ENCODE data around the gene MGAT5. TPM values are rescaled to one million over a fixed set of nuclear protein-coding genes. Genes with fewer than 3 reads are reported as not detected.

MGAT5 gene
- total and polyA plus RNA-seq, 7 experiments from 2014 or later: 5.3 to 48.0 (median 40.0) TPM

DNA sequence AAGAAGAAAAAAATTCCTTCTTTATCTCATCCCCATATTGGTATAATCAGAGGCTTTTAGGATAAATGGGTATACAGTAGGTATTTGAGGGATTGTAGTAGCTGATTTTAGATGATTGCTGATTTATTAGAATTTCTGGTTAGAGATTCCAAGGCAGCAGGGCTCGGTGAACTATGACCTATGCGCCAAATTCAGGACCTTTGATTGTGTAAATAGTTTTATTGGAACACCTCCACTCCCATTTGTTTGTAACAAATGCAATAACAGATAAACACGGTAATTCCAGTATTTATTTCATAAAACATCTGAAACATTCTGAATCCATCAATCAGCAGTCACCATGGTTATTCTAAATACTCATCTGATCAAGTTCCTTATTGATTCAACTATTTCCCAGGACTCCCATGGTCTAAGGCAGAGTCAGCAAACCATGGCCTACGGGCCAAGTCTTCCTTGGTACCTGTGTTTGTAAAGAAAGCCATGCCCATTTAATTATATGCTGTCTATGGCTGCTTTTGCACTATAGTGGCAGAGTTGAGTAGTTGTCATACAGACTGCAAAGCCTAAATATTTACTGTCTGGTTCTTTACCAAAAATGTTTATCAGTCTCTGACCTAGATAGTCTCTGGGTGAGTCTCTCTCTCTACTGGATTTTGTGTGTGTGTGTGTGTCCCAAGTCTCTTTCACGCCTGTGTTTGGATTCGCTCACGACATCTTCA, 4.3 kb downstream of the MGAT5 start:
- peaks cover 0 to 37% (median 14%) of the 10 kb centered on the region in 5 donors for H3K36me3 Mint-ChIP-seq
- H3K36me3 ChIP-seq (ENCODE audit: control insufficient read depth in 2 of 3, insufficient read depth in 3 of 3, low read length in 3 of 3): no peaks in the 10 kb centered on the region
- intact Hi-C loops (cut with micrococcal nuclease): loop anchor here (1.0 to 10.0 kb wide), 9 partner anchors 13 to 1487 kb away; partner anchors contain the start of gene UBXN4 (in 1 of the 2)
- no peaks in the 10 kb centered on the region for H3K27me3 Mint-ChIP-seq
- peak overlapping the region; percentile 46 to 85 (median 73) for H3K4me3 Mint-ChIP-seq
- peaks cover 59 to 99% (median 96%) of the 10 kb centered on the region in 7 donors for H3K4me1 Mint-ChIP-seq
- DNase-seq: no peak
- no peaks in the 10 kb centered on the region for H3K27me3 ChIP-seq (ENCODE audit: control insufficient read depth in 2 of 2, insufficient read depth in 2 of 2, low read length in 2 of 2)
- H3K4me3 ChIP-seq (ENCODE audit: low read length): peak overlapping the region; percentile 6
- H3K9me3 Mint-ChIP-seq: no peaks in the 10 kb centered on the region
- peaks cover 33 to 81% of the 10 kb centered on the region in 2 donors for H3K4me1 ChIP-seq (ENCODE audit: control insufficient read depth in 2 of 2, insufficient read depth in 2 of 2, low read length in 2 of 2)
- ATAC-seq: peak; percentile 54
- H3K27ac Mint-ChIP-seq: peak overlapping the region; percentile 77 to 94 (median 92)
- ChIA-PET POLR2A (interaction anchor here (1.0 kb wide), 1 partner anchor 23 kb away, joined by 3 read pairs; no protein-coding TSS in a partner anchor), CTCF (interaction anchor here (1.7 kb wide), 1 partner anchor 50 kb away, joined by 4 read pairs; no protein-coding TSS in a partner anchor)
- H3K9me3 ChIP-seq (ENCODE audit: control insufficient read depth in 2 of 3, low read length in 3 of 3): no peaks in the 10 kb centered on the region
- peak overlapping the region; percentile 27 for H3K27ac ChIP-seq (ENCODE audit: low read depth, low read length)

DNA sequence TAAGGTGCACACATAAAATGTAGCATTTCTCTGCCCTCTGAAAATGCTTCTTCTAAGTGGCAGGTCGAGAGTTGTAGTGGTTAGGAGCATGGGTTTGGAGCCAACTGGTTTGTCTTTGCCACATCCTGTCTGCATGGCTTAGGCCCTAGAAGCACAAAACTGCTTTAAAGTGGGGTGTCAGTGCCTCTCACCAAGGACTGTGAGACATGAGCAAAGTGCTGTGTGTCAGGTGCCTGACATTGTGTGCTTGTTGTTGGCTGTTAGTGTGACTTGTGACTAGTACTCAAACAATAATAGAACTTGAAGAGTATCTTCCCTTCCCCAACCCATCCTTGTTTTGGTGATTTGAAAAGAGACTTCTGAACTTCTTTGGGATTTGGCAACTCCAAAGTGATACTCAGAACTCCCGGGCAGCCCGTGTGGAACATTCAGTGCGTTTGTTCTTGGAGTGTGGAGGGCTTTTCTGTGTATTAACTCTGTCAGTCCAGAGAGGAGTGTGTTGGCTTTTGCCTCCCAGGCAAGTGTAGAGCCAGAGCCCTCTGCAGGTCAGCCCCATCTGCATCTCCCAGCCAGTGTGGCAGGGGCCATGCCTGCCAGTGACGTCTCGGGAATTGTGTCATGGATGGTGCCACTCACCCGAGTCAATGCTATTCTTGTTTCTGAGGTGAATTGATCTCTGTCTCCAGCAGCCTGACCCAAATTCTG, 5.0 kb downstream of the MGAT5 start:
- Mint-ChIP-seq H3K27me3 (no peaks in the 10 kb centered on the region), H3K27ac (peak overlapping the region; percentile 77 to 94 (median 92)), H3K36me3 (peaks cover 0 to 30% (median 12%) of the 10 kb centered on the region in 5 donors), H3K9me3 (no peaks in the 10 kb centered on the region), H3K4me1 (peaks cover 58 to 96% (median 93%) of the 10 kb centered on the region in 7 donors), H3K4me3 (peak overlapping the region; percentile 46 to 85 (median 73))
- H3K4me1 ChIP-seq (ENCODE audit: control insufficient read depth in 2 of 2, insufficient read depth in 2 of 2, low read length in 2 of 2): peaks cover 27 to 76% of the 10 kb centered on the region in 2 donors
- DNase-seq: peak in 7 of 9 donors; percentile 54 to 80 (median 76)
- POLR2A ChIA-PET: no interaction called here
- H3K27me3 ChIP-seq (ENCODE audit: control insufficient read depth in 2 of 2, insufficient read depth in 2 of 2, low read length in 2 of 2): no peaks in the 10 kb centered on the region
- CTCF ChIA-PET: no interaction called here
- peak; percentile 91 for ATAC-seq
- peak overlapping the region; percentile 27 for H3K27ac ChIP-seq (ENCODE audit: low read depth, low read length)
- intact Hi-C loops (cut with micrococcal nuclease): loop anchor here (1.0 to 10.0 kb wide), 8 partner anchors 14 to 1486 kb away; partner anchors contain the start of gene UBXN4 (in 1 of the 2)
- H3K9me3 ChIP-seq (ENCODE audit: control insufficient read depth in 2 of 3, low read length in 3 of 3): no peaks in the 10 kb centered on the region
- H3K4me3 ChIP-seq (ENCODE audit: low read length): peak overlapping the region; percentile 3
- no peaks in the 10 kb centered on the region for H3K36me3 ChIP-seq (ENCODE audit: control insufficient read depth in 2 of 3, insufficient read depth in 3 of 3, low read length in 3 of 3)

DNA sequence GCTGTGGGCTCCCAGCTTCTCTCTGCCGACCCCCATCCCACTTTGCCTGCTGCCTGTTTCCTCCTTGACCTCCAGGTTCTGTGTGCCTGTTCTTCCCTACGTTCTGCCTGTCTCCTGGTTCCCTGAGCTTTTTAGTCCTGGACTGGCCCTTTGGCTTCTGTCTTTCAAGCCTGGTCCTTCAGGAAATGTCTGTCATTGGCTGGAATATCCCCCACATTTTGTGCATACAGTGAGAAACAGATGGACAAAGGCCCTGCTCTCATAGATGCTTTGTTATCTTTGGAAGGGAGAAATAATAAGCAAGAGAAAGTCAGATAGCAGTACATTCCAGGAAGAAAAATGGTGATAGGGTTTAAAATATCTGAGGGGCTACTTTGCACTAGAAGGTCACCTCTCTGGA, 5.7 kb downstream of the MGAT5 start:
- CTCF ChIA-PET: interaction anchor here (1.0 kb wide), 1 partner anchor 17 kb away, joined by 3 read pairs; no protein-coding TSS in a partner anchor

DNA sequence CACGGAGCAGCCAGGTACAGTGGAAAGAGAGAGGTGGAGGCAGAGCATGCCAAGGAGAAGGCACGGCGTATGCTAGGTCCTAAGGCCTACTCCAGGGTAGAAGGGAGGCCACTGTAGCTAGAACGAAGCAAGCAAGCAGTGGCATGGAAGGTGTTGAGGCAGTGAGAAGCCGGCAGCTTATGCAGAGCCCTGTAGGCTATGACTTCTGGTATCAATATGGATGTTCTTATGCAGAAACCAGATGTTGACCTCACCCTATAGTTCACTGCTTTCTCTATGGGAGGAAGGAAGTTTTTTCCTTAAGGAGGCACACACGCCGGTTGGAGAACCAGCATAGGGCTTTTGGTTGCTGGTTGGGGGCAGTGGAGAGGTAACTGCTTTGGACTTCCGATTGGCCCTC, 6.1 kb downstream of the MGAT5 start:
- H3K27ac Mint-ChIP-seq: peak overlapping the region in 8 of 9 donors; percentile 56 to 94 (median 88)
- no peak overlapping the region for H3K27ac ChIP-seq (ENCODE audit: low read depth, low read length)
- no peak overlapping the region for H3K4me3 ChIP-seq (ENCODE audit: low read length)
- ChIA-PET POLR2A (interaction anchor here (0.6 to 1.6 kb wide), 3 partner anchors 23 to 149 kb away, joined by 3 read pairs; no protein-coding TSS in a partner anchor), CTCF (interaction anchor here (0.7 to 1.0 kb wide), 2 partner anchors 17 to 62 kb away, joined by 3 to 4 read pairs; no protein-coding TSS in a partner anchor)
- H3K9me3 ChIP-seq (ENCODE audit: control insufficient read depth in 2 of 3, low read length in 3 of 3): no peaks in the 10 kb centered on the region
- DNase-seq (no peak), ATAC-seq (no peak)
- H3K27me3 ChIP-seq (ENCODE audit: control insufficient read depth in 2 of 2, insufficient read depth in 2 of 2, low read length in 2 of 2): no peaks in the 10 kb centered on the region
- H3K4me3 Mint-ChIP-seq: peak overlapping the region in 9 of 10 donors; percentile 33 to 76 (median 51)
- H3K4me1 Mint-ChIP-seq: peaks cover 49 to 85% (median 82%) of the 10 kb centered on the region in 7 donors
- peaks cover 27 to 71% of the 10 kb centered on the region in 2 donors for H3K4me1 ChIP-seq (ENCODE audit: control insufficient read depth in 2 of 2, insufficient read depth in 2 of 2, low read length in 2 of 2)
- H3K27me3 Mint-ChIP-seq: no peaks in the 10 kb centered on the region
- intact Hi-C loops (cut with micrococcal nuclease): loop anchor here (2.0 to 10.0 kb wide), 5 partner anchors 31 to 1485 kb away; partner anchors contain the start of gene UBXN4 (in 1 of the 2)
- no peaks in the 10 kb centered on the region for H3K36me3 ChIP-seq (ENCODE audit: control insufficient read depth in 2 of 3, insufficient read depth in 3 of 3, low read length in 3 of 3)
- H3K9me3 Mint-ChIP-seq: no peaks in the 10 kb centered on the region
- peaks cover 0 to 19% (median 5%) of the 10 kb centered on the region in 5 donors for H3K36me3 Mint-ChIP-seq

More for the DNA sequence above, 5.7 kb downstream of the MGAT5 start:
- no peaks in the 10 kb centered on the region for H3K9me3 ChIP-seq (ENCODE audit: control insufficient read depth in 2 of 3, low read length in 3 of 3)
- Mint-ChIP-seq H3K9me3 (no peaks in the 10 kb centered on the region), H3K4me1 (peaks cover 53 to 89% (median 86%) of the 10 kb centered on the region in 7 donors), H3K36me3 (peaks cover 0 to 23% (median 9%) of the 10 kb centered on the region in 5 donors), H3K27ac (peak overlapping the region in 8 of 9 donors; percentile 56 to 94 (median 88)), H3K27me3 (no peaks in the 10 kb centered on the region), H3K4me3 (peak overlapping the region in 9 of 10 donors; percentile 2 to 76 (median 51))
- no peak for ATAC-seq
- DNase-seq: no peak
- no peak overlapping the region for H3K4me3 ChIP-seq (ENCODE audit: low read length)
- peaks cover 27 to 71% of the 10 kb centered on the region in 2 donors for H3K4me1 ChIP-seq (ENCODE audit: control insufficient read depth in 2 of 2, insufficient read depth in 2 of 2, low read length in 2 of 2)
- H3K27ac ChIP-seq (ENCODE audit: low read depth, low read length): no peak overlapping the region
- no peaks in the 10 kb centered on the region for H3K36me3 ChIP-seq (ENCODE audit: control insufficient read depth in 2 of 3, insufficient read depth in 3 of 3, low read length in 3 of 3)
- intact Hi-C loops (cut with micrococcal nuclease): loop anchor here (2.0 to 10.0 kb wide), 4 partner anchors 31 to 1485 kb away; partner anchors contain the start of gene UBXN4 (in 1 of the 2)
- no peaks in the 10 kb centered on the region for H3K27me3 ChIP-seq (ENCODE audit: control insufficient read depth in 2 of 2, insufficient read depth in 2 of 2, low read length in 2 of 2)
- POLR2A ChIA-PET: interaction anchor here (1.3 kb wide), 1 partner anchor 140 kb away, joined by 3 read pairs; no protein-coding TSS in a partner anchor

DNA sequence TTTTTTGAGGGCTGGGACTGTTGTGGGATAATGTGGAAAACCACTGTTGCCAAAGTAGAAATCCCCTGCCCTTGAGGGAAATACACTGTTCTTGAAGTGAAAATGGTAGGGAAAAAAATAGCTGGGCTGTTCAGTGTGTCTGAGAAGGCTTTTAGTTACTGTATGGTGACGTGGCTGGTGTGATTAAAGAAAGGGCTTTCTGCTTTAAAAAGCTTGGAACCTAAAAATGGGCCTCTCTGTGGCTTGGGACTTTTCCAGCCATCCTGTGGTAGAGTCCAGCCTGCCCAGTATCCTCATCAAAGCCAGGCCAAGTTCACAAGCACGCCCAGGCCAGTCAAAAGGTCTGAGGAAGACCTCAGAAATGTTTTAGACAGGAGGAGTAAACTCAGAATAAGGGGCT, 6.8 kb downstream of the MGAT5 start:
- Mint-ChIP-seq H3K9me3 (no peaks in the 10 kb centered on the region), H3K4me1 (peaks cover 46 to 83% (median 77%) of the 10 kb centered on the region in 7 donors), H3K36me3 (peaks cover 0 to 14% (median 3%) of the 10 kb centered on the region in 5 donors), H3K27ac (peak overlapping the region in 6 of 9 donors; percentile 56 to 94 (median 86)), H3K4me3 (peak overlapping the region in 5 of 10 donors; percentile 2 to 76 (median 51)), H3K27me3 (no peaks in the 10 kb centered on the region)
- no peak overlapping the region for H3K4me3 ChIP-seq (ENCODE audit: low read length)
- no peaks in the 10 kb centered on the region for H3K9me3 ChIP-seq (ENCODE audit: control insufficient read depth in 2 of 3, low read length in 3 of 3)
- peaks cover 27 to 68% of the 10 kb centered on the region in 2 donors for H3K4me1 ChIP-seq (ENCODE audit: control insufficient read depth in 2 of 2, insufficient read depth in 2 of 2, low read length in 2 of 2)
- H3K36me3 ChIP-seq (ENCODE audit: control insufficient read depth in 2 of 3, insufficient read depth in 3 of 3, low read length in 3 of 3): no peaks in the 10 kb centered on the region
- intact Hi-C loops (cut with micrococcal nuclease): loop anchor here in 1 of 2 donors (2.0 kb wide), 1 partner anchor 62 kb away; no protein-coding TSS in a partner anchor
- no peak overlapping the region for H3K27ac ChIP-seq (ENCODE audit: low read depth, low read length)
- ChIA-PET POLR2A (interaction anchor here (1.3 to 1.6 kb wide), 2 partner anchors 141 to 148 kb away, joined by 3 read pairs; no protein-coding TSS in a partner anchor), CTCF (interaction anchor here (0.7 to 2.9 kb wide), 3 partner anchors 15 to 62 kb away, joined by 3 to 13 read pairs (median 4); no protein-coding TSS in a partner anchor)
- no peaks in the 10 kb centered on the region for H3K27me3 ChIP-seq (ENCODE audit: control insufficient read depth in 2 of 2, insufficient read depth in 2 of 2, low read length in 2 of 2)
- ATAC-seq (no peak), DNase-seq (no peak)

Data from naive thymus-derived CD4-positive, alpha-beta T cell (primary cell).